GM19238 (cell line): ENCODE results near the gene ABCF1.
A peak's percentile ranks its signal among the peaks of the same experiment; 100 is the strongest.

Source experiments
- DNase-seq: peaks from one replicate; pipeline ENCODE4 v3.0.0; 2011; ENCODE audit warnings: low spot score; ENCODE audit not compliant: insufficient read length

The ABCF1 gene

GRCh38 chr6:30557683-30557981 is 13.6 kb upstream of the ABCF1 start:
- no peak for DNase-seq

- DNase-seq: no peak
Observed at GRCh38 chr6:30560930-30561329, 10.3 kb upstream of the ABCF1 start.

- no peak for DNase-seq
Observed at GRCh38 chr6:30562470-30563425, 8.5 kb upstream of the ABCF1 start.

- DNase-seq: no peak
Observed at GRCh38 chr6:30564114-30564513, 7.1 kb upstream of the ABCF1 start.

GRCh38 chr6:30565772-30566171 is 5.5 kb upstream of the ABCF1 start:
- no peak for DNase-seq

GRCh38 chr6:30568245-30568644 is 3.0 kb upstream of the ABCF1 start:
- DNase-seq: no peak

GRCh38 chr6:30570263-30570662 is 979 bp upstream of the ABCF1 start:
- no peak for DNase-seq

GRCh38 chr6:30570740-30571074 is 535 bp upstream of the ABCF1 start:
- DNase-seq: no peak

- no peak for DNase-seq
Observed at GRCh38 chr6:30571762-30572082, 480 bp downstream of the ABCF1 start.

GRCh38 chr6:30572148-30572547 is 906 bp downstream of the ABCF1 start:
- no peak for DNase-seq

- DNase-seq: no peak
Observed at GRCh38 chr6:30573113-30573512, 1.9 kb downstream of the ABCF1 start.

- no peak for DNase-seq
Observed at GRCh38 chr6:30578051-30578450, 6.8 kb downstream of the ABCF1 start.

- no peak for DNase-seq
Observed at GRCh38 chr6:30583921-30584320, 12.7 kb downstream of the ABCF1 start.

- no peak for DNase-seq
Observed at GRCh38 chr6:30589754-30590358, 18.6 kb downstream of the ABCF1 start.

GRCh38 chr6:30590509-30590908 is 19.3 kb downstream of the ABCF1 start:
- no peak for DNase-seq

GRCh38 chr6:30591008-30591407 is 19.8 kb downstream of the ABCF1 start:
- no peak for DNase-seq

GRCh38 chr6:30592287-30592686 is 21.0 kb downstream of the ABCF1 start:
- no peak for DNase-seq

- peak; percentile 47 for DNase-seq
Observed at GRCh38 chr6:30597315-30598144, 26.3 kb downstream of the ABCF1 start.

- no peak for DNase-seq
Observed at GRCh38 chr6:30598912-30599624, 27.8 kb downstream of the ABCF1 start.

- no peak for DNase-seq
Observed at GRCh38 chr6:30599625-30600324, 28.5 kb downstream of the ABCF1 start.

- no peak for DNase-seq
Observed at GRCh38 chr6:30600451-30600961, 29.3 kb downstream of the ABCF1 start.
